H1 (cell line): ENCODE measurements around the gene VASN. TPM values are rescaled to one million over a fixed set of nuclear protein-coding genes. Genes with fewer than 3 reads are reported as not detected.

Experiments used
- CTCF ChIA-PET: fragments of 300-600 bp; sonication (Branson Sonifier 250); formaldehyde crosslinking; loops from one replicate; lab custom pipeline; 2021; ENCODE audit not compliant: partially characterized antibody; lab: Charles Lee
- POLR2A ChIA-PET: fragments of 300-600 bp; sonication (Branson Sonifier 250); formaldehyde crosslinking; loops from one replicate; lab custom pipeline; 2021; ENCODE audit warnings: inconsistent platforms; ENCODE audit not compliant: partially characterized antibody; lab: Charles Lee
- DNase-seq, 2 experiments: peaks; one replicate each; pipeline versions ENCODE4 v3.0.0 to v3.0.0-alpha.2; 2010 to 2022; ENCODE audit warnings: low spot score in 2 of 2, low read depth in 1 of 2, mixed read lengths in 1 of 2
- FAIRE-seq: peaks from 2 replicates; lab custom pipeline; 2011; peaks lifted over from hg19 to GRCh38; lab: Jason Lieb, UNC
- H2AFZ ChIP-seq: 2 replicates; pipeline ENCODE4 v1.8.1; 2012; ENCODE audit warnings: low read length, inconsistent platforms
- H2AK5ac ChIP-seq: 2 replicates; pipeline ENCODE4 v1.6.1; 2013; ENCODE audit warnings: low read depth, low read length
- H2BK120ac ChIP-seq: replicated peaks from 2 replicates; pipeline ENCODE3; 2013; ENCODE audit warnings: low read depth, low read length, inconsistent platforms
- H2BK12ac ChIP-seq: 2 replicates; pipeline ENCODE4 v1.6.1; 2013; ENCODE audit warnings: low read depth, low read length
- H2BK15ac ChIP-seq: 2 replicates; pipeline ENCODE4 v1.6.1; 2013; ENCODE audit warnings: low read length
- H2BK20ac ChIP-seq: 2 replicates; pipeline ENCODE4 v1.6.1; 2013; ENCODE audit warnings: low read length
- H2BK5ac ChIP-seq: 2 replicates; pipeline ENCODE4 v1.6.1; 2013; ENCODE audit warnings: low read depth, low read length
- H3K14ac ChIP-seq: 2 replicates; pipeline ENCODE4 v1.6.1; 2013; ENCODE audit warnings: inconsistent platforms; ENCODE audit not compliant: insufficient read length
- H3K18ac ChIP-seq: 2 replicates; pipeline ENCODE4 v1.6.1; 2013; ENCODE audit warnings: low read length; ENCODE audit errors: extremely low read depth
- H3K23ac ChIP-seq: 2 replicates; pipeline ENCODE4 v1.6.1; 2013; ENCODE audit warnings: inconsistent platforms; ENCODE audit not compliant: insufficient read length
- H3K23me2 ChIP-seq: 2 replicates; pipeline ENCODE4 v1.6.1; 2013; ENCODE audit warnings: low read depth, low read length
- H3K27ac ChIP-seq: 2 replicates; pipeline ENCODE4 v1.6.1; 2011; ENCODE audit warnings: low read depth, low read length, inconsistent platforms
- H3K27me3 ChIP-seq, 4 experiments: replicated peaks in 1 of 4; 1 replicate in 1 of 4; 2 replicates in 3 of 4; pipeline versions ENCODE4 v1.6.1 to v1.8.1; 2011 to 2013; ENCODE audit warnings: low read length in 3 of 4, mild to moderate bottlenecking in 3 of 4, inconsistent platforms in 2 of 4, mixed read lengths in 2 of 4, moderate library complexity in 1 of 4; ENCODE audit not compliant: control insufficient read depth in 3 of 4, insufficient read depth in 3 of 4; ENCODE audit errors: extremely low read depth in 1 of 4
- H3K36me3 ChIP-seq, 4 experiments: 2 replicates each; pipeline versions ENCODE4 v1.6.1 to v1.8.1; 2011 to 2013; ENCODE audit warnings: mild to moderate bottlenecking in 4 of 4, low read length in 3 of 4, moderate library complexity in 2 of 4, control low read depth in 1 of 4, inconsistent platforms in 1 of 4; ENCODE audit not compliant: insufficient read depth in 4 of 4, control insufficient read depth in 2 of 4
- H3K4ac ChIP-seq: replicated peaks from 2 replicates; pipeline ENCODE3; 2013; ENCODE audit warnings: low read length, low read depth, mixed read lengths, inconsistent platforms; ENCODE audit not compliant: insufficient read length
- H3K4me1 ChIP-seq, 4 experiments: replicated peaks in 1 of 4; 1 replicate in 1 of 4; 2 replicates in 3 of 4; pipeline versions ENCODE4 v1.6.1 to v1.8.1; 2011 to 2013; ENCODE audit warnings: low read length in 3 of 4, inconsistent platforms in 2 of 4, mixed read lengths in 1 of 4; ENCODE audit not compliant: insufficient read depth in 4 of 4, control insufficient read depth in 3 of 4
- H3K4me2 ChIP-seq, 2 experiments: 2 replicates each; pipeline versions ENCODE4 v1.6.1 to v1.8.1; 2011 to 2013; ENCODE audit warnings: low read depth in 2 of 2, low read length in 2 of 2, control low read depth in 1 of 2, inconsistent platforms in 1 of 2, mild to moderate bottlenecking in 1 of 2; ENCODE audit not compliant: insufficient read depth in 1 of 2
- H3K4me3 ChIP-seq, 4 experiments: fragments of 200-600, 300-600 bp in 1 of 4; sonication (generic), shearing (Covaris generic), sonication (Bioruptor Twin) in 1 of 4; 2 replicates each; pipeline versions ENCODE4 v1.5.1 to v1.8.1; 2011 to 2016; ENCODE audit warnings: low read length in 4 of 4, low read depth in 3 of 4, control low read depth in 2 of 4, inconsistent platforms in 2 of 4, mild to moderate bottlenecking in 2 of 4, mixed read lengths in 1 of 4, moderate library complexity in 1 of 4; ENCODE audit not compliant: insufficient read depth in 2 of 4; ENCODE audit errors: extremely low read depth in 1 of 4
- H3K56ac ChIP-seq: replicated peaks from 2 replicates; pipeline ENCODE3; 2013; ENCODE audit warnings: low read depth, mild to moderate bottlenecking, mixed read lengths, low read length, inconsistent platforms; ENCODE audit not compliant: insufficient read length
- H3K79me1 ChIP-seq: 2 replicates; pipeline ENCODE4 v1.6.1; 2013; ENCODE audit warnings: low read depth, low read length, control low read depth
- H3K79me2 ChIP-seq, 2 experiments: 2 replicates each; pipeline versions ENCODE4 v1.6.1 to v1.8.1; 2012 to 2013; ENCODE audit warnings: low read length in 2 of 2, mild to moderate bottlenecking in 2 of 2, inconsistent platforms in 1 of 2; ENCODE audit not compliant: insufficient read depth in 2 of 2, control insufficient read depth in 1 of 2
- H3K9ac ChIP-seq, 4 experiments: replicated peaks in 1 of 4; 1 replicate in 1 of 4; 2 replicates in 3 of 4; pipeline versions ENCODE4 v1.6.1 to v1.8.1; 2011 to 2013; ENCODE audit warnings: low read depth in 3 of 4, low read length in 3 of 4, control low read depth in 2 of 4, mild to moderate bottlenecking in 2 of 4, moderate library complexity in 2 of 4, inconsistent platforms in 1 of 4; ENCODE audit errors: extremely low read depth in 1 of 4
- H3K9me3 ChIP-seq, 2 experiments: 2 replicates each; pipeline versions ENCODE4 v1.6.1 to v1.8.1; 2012 to 2013; ENCODE audit warnings: mild to moderate bottlenecking in 2 of 2, moderate library complexity in 2 of 2, control low read depth in 1 of 2, inconsistent platforms in 1 of 2, low read depth in 1 of 2, low read length in 1 of 2, mixed read lengths in 1 of 2; ENCODE audit not compliant: insufficient read depth in 2 of 2
- H4K20me1 ChIP-seq, 2 experiments: replicated peaks in 1 of 2; 2 replicates each; pipeline versions ENCODE3 to v1.8.1; 2011 to 2013; ENCODE audit warnings: inconsistent platforms in 2 of 2, low read length in 2 of 2, mild to moderate bottlenecking in 1 of 2; ENCODE audit not compliant: insufficient read depth in 2 of 2, control insufficient read depth in 1 of 2
- H4K5ac ChIP-seq: 2 replicates; pipeline ENCODE4 v1.6.1; 2013; ENCODE audit warnings: low read length, low read depth, mixed read lengths, inconsistent platforms; ENCODE audit not compliant: insufficient read length
- H4K8ac ChIP-seq: 2 replicates; pipeline ENCODE4 v1.8.0; 2013; ENCODE audit warnings: mild to moderate bottlenecking, moderate library complexity, low read length, inconsistent platforms; ENCODE audit not compliant: insufficient read depth; ENCODE audit errors: extremely low read depth
- H4K91ac ChIP-seq: replicated peaks from 2 replicates; pipeline ENCODE3; 2013; ENCODE audit warnings: low read length, mixed read lengths, inconsistent platforms; ENCODE audit not compliant: insufficient read length
- ASH2L ChIP-seq: fragments of 200-600, 300-600 bp; sonication (generic); IDR thresholded peaks from one replicate; pipeline ENCODE4 v1.7.1; 2017; ENCODE audit warnings: low read length
- ATF3 ChIP-seq: IDR thresholded peaks from 2 replicates; pipeline ENCODE4 v1.6.1; 2011; ENCODE audit warnings: low read depth, mild to moderate bottlenecking, low read length; ENCODE audit not compliant: insufficient read depth
- BRCA1 ChIP-seq: IDR thresholded peaks from 2 replicates; pipeline ENCODE4 v1.6.1; 2012; ENCODE audit warnings: low read depth, low read length, improper control_type of control experiment
- EGR1 ChIP-seq: IDR thresholded peaks from 2 replicates; pipeline ENCODE4 v1.6.1; 2011; ENCODE audit warnings: low read depth, low read length, borderline replicate concordance
- EZH2 ChIP-seq: fragments of 200-600 bp; sonication (generic); IDR thresholded peaks from 2 replicates; pipeline ENCODE4 v1.7.1; 2012; ENCODE audit warnings: low read depth, mild to moderate bottlenecking, moderate library complexity, low read length, inconsistent platforms; ENCODE audit not compliant: severe bottlenecking
- KDM5A ChIP-seq: fragments of 200-600 bp; IDR thresholded peaks from 2 replicates; pipeline ENCODE4 v1.7.1; 2012; ENCODE audit warnings: mild to moderate bottlenecking, low read length, inconsistent platforms, mixed read lengths
- MAFK ChIP-seq: IDR thresholded peaks from 2 replicates; pipeline ENCODE4 v1.6.1; 2012; ENCODE audit warnings: low read depth, mild to moderate bottlenecking, improper control_type of control experiment, low read length
- POLR2A ChIP-seq, 2 experiments: IDR thresholded peaks; 1 replicate in 1 of 2; 2 replicates in 1 of 2; pipeline ENCODE4 v1.6.1; 2011; ENCODE audit warnings: low read depth in 2 of 2, low read length in 2 of 2, mild to moderate bottlenecking in 2 of 2; ENCODE audit errors: control extremely low read depth in 1 of 2
- POU5F1 ChIP-seq: IDR thresholded peaks from 2 replicates; pipeline ENCODE4 v1.6.1; 2011; ENCODE audit warnings: low read depth, mild to moderate bottlenecking, low read length, moderate library complexity
- RXRA ChIP-seq: IDR thresholded peaks from 2 replicates; pipeline ENCODE4 v1.6.1; 2011; ENCODE audit warnings: low read depth, mild to moderate bottlenecking, low read length, moderate library complexity; ENCODE audit not compliant: insufficient read depth
- TCF12 ChIP-seq: IDR thresholded peaks from 2 replicates; pipeline ENCODE4 v1.6.1; 2011; ENCODE audit warnings: low read depth, mild to moderate bottlenecking, low read length
- whole genome bisulfite sequencing, 2 experiments: shearing (Covaris generic) in 1 of 2; methylation state at CpG; one replicate each; pipeline versions ENCODE4 v1.1.6 to v1.1.7; 2013 to 2015; ENCODE audit warnings: low lambda C conversion rate in 2 of 2, mixed read lengths in 2 of 2, inconsistent platforms in 1 of 2, low coverage in 1 of 2, missing lambda C conversion rate in 1 of 2; ENCODE audit not compliant: insufficient replicate concordance in 2 of 2, insufficient coverage in 1 of 2, insufficient read length in 1 of 2; ENCODE audit errors: extremely low coverage in 1 of 2, missing lambda C conversion rate in 1 of 2; 5-methylcytosine and 5-hydroxymethylcytosine counted together
- polyA plus RNA-seq, 7 experiments: library from polyadenylated mRNA; depleted of rRNA in 3 of 7; stranded (reverse) in 5 of 7; unstranded in 2 of 7; fragments of >200 nt in 5 of 7; fragments of 200-250 nt in 2 of 7; gene quantifications; 1 replicate in 5 of 7; 2 replicates in 1 of 7; 4 replicates in 1 of 7; pipeline versions ENCODE4 v1.2.1 to v1.2.3, GENCODE V29; 2011 to 2013; ENCODE audit warnings: missing spikeins in 2 of 7, mixed read lengths in 2 of 7
- total RNA-seq: library from RNA; stranded (reverse); fragmentation: NEBNext Ultra II Directional; extraction: Animal tissue kit (Norgen Biotek cat#: 25700); gene quantifications from 2 replicates; pipeline ENCODE4 v1.2.1, GENCODE V29; 2021

The VASN gene
- total and polyA plus RNA-seq, 2 of the 8 experiments (the other 6 are each of a cell fraction or from before 2014, with no cell fraction given) = 9.6 to 11.3 TPM

- Histone ChIP-seq H3K27me3 (peaks cover 0 to 2% (median 0%) of the 10 kb centered on the region in 4 experiments; a peak in 1 of 7 replicates), H3K4me2 (peak within 1 kb of the TSS; percentile 62 to 83), H3K23me2 (no peaks in the 10 kb centered on the region; the same call in 1 of the 2 replicates), H2BK120ac (no peak within 1 kb of the TSS), H3K4me1 (peaks cover 0 to 4% (median 0%) of the 10 kb centered on the region in 4 experiments; a peak in 1 of 7 replicates), H2BK5ac (peak within 1 kb of the TSS; percentile 96), H3K9me3 (no peaks in the 10 kb centered on the region), H2BK15ac (peak within 1 kb of the TSS; percentile 88), H4K20me1 (peaks cover 0 to 12% of the 10 kb centered on the region in 2 experiments), H4K8ac (peak within 1 kb of the TSS; percentile 81), H3K4ac (peak within 1 kb of the TSS; percentile 44), H2BK20ac (no peak within 1 kb of the TSS), H3K9ac (peak within 1 kb of the TSS; percentile 84 to 98 (median 95)), H2AK5ac (peak within 1 kb of the TSS; percentile 66; the same call in 1 of the 2 replicates), H3K4me3 (peak within 1 kb of the TSS; percentile 91 to 97 (median 96)), H3K14ac (no peak within 1 kb of the TSS), H2BK12ac (peak within 1 kb of the TSS; percentile 95), H3K56ac (peak within 1 kb of the TSS; percentile 20), H3K79me2 (peaks cover 18 to 48% of the 10 kb centered on the region in 2 experiments), H3K36me3 (peaks cover 0 to 8% (median under 1%) of the 10 kb centered on the region in 4 experiments; a peak in 3 of 8 replicates), H2AFZ (no peak within 1 kb of the TSS), H4K5ac (peak within 1 kb of the TSS; percentile 66), H3K23ac (no peak within 1 kb of the TSS), H3K18ac (peak within 1 kb of the TSS; percentile 97), H4K91ac (peak within 1 kb of the TSS; percentile 99), H3K79me1 (peaks cover 7% of the 10 kb centered on the region; the same call in 1 of the 2 replicates), H3K27ac (peak within 1 kb of the TSS; percentile 85)
- CTCF ChIA-PET = interaction anchor here (0.5 to 12.6 kb wide), 24 partner anchors 9 to 1195 kb away, joined by 3 to 159 read pairs (median 4); no protein-coding TSS in a partner anchor
- 3% methylated on average over 44 of the region's 81 CpGs; no CpG with 5 or more reads in 1 of the 2 experiments for WGBS, 2 experiments
- POLR2A ChIA-PET = interaction anchor here (0.6 to 9.8 kb wide), 33 partner anchors 8 to 117 kb away, joined by 3 to 154 read pairs (median 5); partner anchors contain the start of gene VASN
- DNase-seq = peak; percentile 87 to 100
- FAIRE-seq = peak; percentile 36
- TF ChIP-seq EZH2 (no peak), EGR1 (no peak), RXRA (no peak), ATF3 (no peak), ASH2L (no peak), KDM5A (no peak), BRCA1 (no peak), POLR2A (IDR thresholded peaks at IDR 0.05; ENCODE audit: control extremely low read depth in 1 of 2, low read depth in 2 of 2, low read length in 2 of 2) (peak in 1 of 2 experiments; percentile 76; a peak in 2 of 3 replicates), MAFK (no peak), TCF12 (no peak), POU5F1 (no peak)
These were observed 20.6 kb upstream of the VASN start, which contains the start of gene PAM16 for GRCh38 chr16:4350787-4351659. Gene PAM16 (minus strand): TSS chr16:4351321. CDS start chr16:4351234, 87 bp downstream.
